Heart left ventricle (tissue), 13 donors: ENCODE data around the gene HCN3.

Experiments
- CTCF ChIP-seq, 12 donors: fragments of 200-600 bp; sonication (generic) in 4 of 12; IDR thresholded peaks; one replicate each; pipeline versions ENCODE4 v1.5.0 to v1.8.0; 2018 to 2022; ENCODE audit warnings: antibody characterized with exemption in 12 of 12, mild to moderate bottlenecking in 5 of 12
- POLR2A ChIP-seq, 2 donors: fragments of 450-650 bp; IDR thresholded peaks; one replicate each; pipeline ENCODE4 v1.6.1; 2017; ENCODE audit warnings: antibody characterized with exemption in 2 of 2, mild to moderate bottlenecking in 2 of 2, moderate library complexity in 2 of 2
- donor health status: ischemic (EF 13 %, LVEDD 7.1; RV severe dilation, severe dysfunction).
- donor health status: DM: no; HTN: yes; CAD: no.
- donor health status: DM: no; HTN: no; CAD: no.
- donor health status: ischemic (EF 25% LVEDD 6.9; RV normal size, moderate dysfunction).
- donor health status: ischemic (EF 25% LVEDD 5.7; RV mildly dilated, moderate dysfunction).
- donor health status: ischemic (EF 35%, LVEDD 5.7; RV mildly dilated, moderate dysfunction).
- donor health status: nonischemic (EF 11% LVEDD 7.7; RV severe dilation, severe dysfunction).
- donor health status: DM: yes; HTN: yes; CAD: no.
- donor health status: PGD.
- donor health status: ischemic (EF 29% LVEDD 5.4; RV normal size, mild dysfunction).
- donor health status: nonischemic (EF 23%, LVEDD 6.1; RV moderate dilation, normal function).

GRCh38 chr1:155322953-155323728, 45.9 kb downstream of the HCN3 start:
- TF ChIP-seq POLR2A (IDR thresholded peaks at IDR 0.05) (peak in 1 of 2 donors; percentile 34), CTCF (IDR thresholded peaks at IDR 0.05) (peak; percentile 91 to 100 (median 96))
